ENCODE measurements around the gene CHAC2.
"Not testable (repeated sequence)": the region's sequence is repeated elsewhere in the genome, so short reads cannot be mapped to it uniquely, and the experiment has no call there.

Gene CHAC2

GRCh38 chr2:53780056-53780455 lies 12.5 kb downstream of the CHAC2 start:
- no peak for DNase-seq

- no peak for DNase-seq
Measured at GRCh38 chr2:53782676-53783075, 15.1 kb downstream of the CHAC2 start.

- no peak for DNase-seq
Measured at GRCh38 chr2:53784436-53784835, 16.8 kb downstream of the CHAC2 start.

- DNase-seq = no peak
Measured at GRCh38 chr2:53785366-53785765, 17.8 kb downstream of the CHAC2 start.

GRCh38 chr2:53786352-53786704 lies 18.7 kb downstream of the CHAC2 start:
- DNase-seq = no peak

GRCh38 chr2:53786705-53787613 lies 19.4 kb downstream of the CHAC2 start, which contains the start of the genes ASB3 and ERLEC1:
ASB3 (minus strand) TSS chr2:53786953; CDS start chr2:53765572, 21,381 bp downstream.
ERLEC1 (plus strand) TSS chr2:53787044; CDS start chr2:53787211, 167 bp downstream.
- peak; percentile 96 for DNase-seq

- DNase-seq = no peak
Measured at GRCh38 chr2:53787614-53788289, 20.1 kb downstream of the CHAC2 start.

GRCh38 chr2:53793261-53793660 lies 25.7 kb downstream of the CHAC2 start:
- DNase-seq = no peak

GRCh38 chr2:53793821-53794220 lies 26.2 kb downstream of the CHAC2 start:
- no peak for DNase-seq

GRCh38 chr2:53801547-53801946 lies 33.9 kb downstream of the CHAC2 start:
- DNase-seq = no peak

- DNase-seq = no peak
Measured at GRCh38 chr2:53802617-53803151, 35.1 kb downstream of the CHAC2 start.

GRCh38 chr2:53811601-53812000 lies 44.0 kb downstream of the CHAC2 start:
- DNase-seq = no peak

- no peak for DNase-seq
Measured at GRCh38 chr2:53813151-53813550, 45.5 kb downstream of the CHAC2 start.

GRCh38 chr2:53818854-53819435 lies 51.3 kb downstream of the CHAC2 start:
- no peak for DNase-seq

- DNase-seq = no peak
Measured at GRCh38 chr2:53819634-53820033, 52.0 kb downstream of the CHAC2 start.

- DNase-seq = no peak
Measured at GRCh38 chr2:53820048-53820447, 52.4 kb downstream of the CHAC2 start.

GRCh38 chr2:53820711-53821110 lies 53.1 kb downstream of the CHAC2 start:
- no peak for DNase-seq

GRCh38 chr2:53821810-53822209 lies 54.2 kb downstream of the CHAC2 start:
- DNase-seq = no peak

GRCh38 chr2:53823639-53824038 lies 56.0 kb downstream of the CHAC2 start:
- not testable (repeated sequence) for DNase-seq
